Panc1 (cell line): ENCODE results near the gene TRIM49D1. TPM values are rescaled to one million over a fixed set of nuclear protein-coding genes. Genes with fewer than 3 reads are reported as not detected.
"Not testable (repeated sequence)": the region's sequence is repeated elsewhere in the genome, so short reads cannot be mapped to it uniquely, and the experiment has no call there.

Source experiments
- ATAC-seq: fragments of 200-7000 bp; cut with Tn5 transposase; 2 replicates; pipeline ENCODE4 v1.9.1; 2020; ENCODE audit warnings: mild to moderate bottlenecking, moderate library complexity
- Bru-seq: library from RNA; stranded (reverse); fragments of 400-500 nt; gene quantifications from one replicate; lab custom pipeline; 2021; lab: Mats Ljungman, UMichigan
- BruChase-seq, 2 experiments: library from RNA; stranded (reverse); fragments of 400-500 nt; gene quantifications; one replicate each; lab custom pipeline; 2021; lab: Mats Ljungman, UMichigan
- BruUV-seq: library from RNA; stranded (reverse); fragments of 400-500 nt; replicated peaks from 2 replicates; lab custom pipeline; 2021; lab: Mats Ljungman, UMichigan
- CTCF ChIA-PET: fragments of 300-600 bp; sonication (Branson Sonifier 250); formaldehyde crosslinking; loops from one replicate; lab custom pipeline; 2022; ENCODE audit warnings: antibody characterized with exemption; lab: Charles Lee
- POLR2A ChIA-PET: fragments of 300-600 bp; sonication (Branson Sonifier 250); formaldehyde crosslinking; loops from one replicate; lab custom pipeline; 2022; ENCODE audit warnings: antibody characterized with exemption; lab: Charles Lee
- DNase-seq: peaks from one replicate; pipeline ENCODE4 v3.0.0-alpha.2; 2010; ENCODE audit warnings: low read depth, low spot score
- H3K27ac ChIP-seq: 2 replicates; pipeline ENCODE4 v1.5.1; 2011; ENCODE audit warnings: mild to moderate bottlenecking, low read length, inconsistent platforms
- H3K27me3 ChIP-seq: fragments of 200-500 bp; sonication (Bioruptor generic); 2 replicates; pipeline ENCODE4 v1.6.0; 2014; ENCODE audit warnings: low read length, inconsistent platforms; ENCODE audit not compliant: control insufficient read depth, insufficient read depth
- H3K36me3 ChIP-seq: fragments of 200-500 bp; sonication (Bioruptor generic); 2 replicates; pipeline ENCODE4 v1.5.1; 2014; ENCODE audit warnings: inconsistent platforms, mild to moderate bottlenecking, low read length, moderate library complexity; ENCODE audit not compliant: control insufficient read depth, insufficient read depth
- H3K4me1 ChIP-seq: 2 replicates; pipeline ENCODE4 v1.5.1; 2011; ENCODE audit warnings: inconsistent platforms, mild to moderate bottlenecking, low read length, moderate library complexity; ENCODE audit not compliant: control insufficient read depth, insufficient read depth
- H3K4me3 ChIP-seq, 2 experiments: 2 replicates each; pipeline ENCODE4 v1.5.1; 2011 to 2012; ENCODE audit warnings: low read depth in 2 of 2, low read length in 2 of 2, mild to moderate bottlenecking in 2 of 2, inconsistent platforms in 1 of 2, moderate library complexity in 1 of 2
- H3K9me3 ChIP-seq: fragments of 200-500 bp; sonication (Bioruptor generic); 2 replicates; pipeline ENCODE4 v1.5.1; 2014; ENCODE audit warnings: low read depth, mild to moderate bottlenecking, inconsistent platforms, low read length, moderate library complexity; ENCODE audit not compliant: control insufficient read depth, insufficient read depth
- POLR2AphosphoS5 ChIP-seq: IDR thresholded peaks from 2 replicates; pipeline ENCODE4 v1.6.1; 2012; ENCODE audit warnings: mild to moderate bottlenecking, low read depth, low read length, moderate library complexity
- SIN3A ChIP-seq: IDR thresholded peaks from 2 replicates; pipeline ENCODE4 v1.6.1; 2012; ENCODE audit warnings: low read depth, mild to moderate bottlenecking, low read length, moderate library complexity, borderline replicate concordance; ENCODE audit not compliant: insufficient read depth
- TCF7L2 ChIP-seq: IDR thresholded peaks from 2 replicates; pipeline ENCODE4 v1.6.1; 2011; ENCODE audit warnings: mild to moderate bottlenecking, low read depth, low read length, inconsistent platforms
- in situ Hi-C: cut with HindIII; loops from 2 replicates; pipeline ENCODE4 v1.10.0; 2016; ENCODE audit warnings: low sequenced_read_pairs, low pct_unique_long_range_greater_than_20kb
- intact Hi-C: fragments of 100-400 bp; cut with micrococcal nuclease; formaldehyde crosslinking; loops from one replicate; pipeline ENCODE4 v1.10.0; 2022; ENCODE audit not compliant: unreplicated experiment
- long read RNA-seq: library from polyadenylated mRNA; unstranded; transcript quantifications from one replicate; pipeline ENCODE4 v2.0.0, GENCODE V29; 2021; ENCODE audit not compliant: unreplicated experiment
- polyA plus RNA-seq: library from polyadenylated mRNA; unstranded; fragments of >200 nt; gene quantifications from one replicate; pipeline ENCODE4 v1.2.1, GENCODE V29; 2012; ENCODE audit warnings: missing spikeins; ENCODE audit not compliant: insufficient read length
- total RNA-seq: library from RNA; stranded (reverse); gene quantifications from one replicate; pipeline ENCODE4 v1.2.1, GENCODE V29; 2021; ENCODE audit not compliant: unreplicated experiment
- TF ChIP-seq, protein P1 (sequence below): fragments of 450-650 bp; IDR thresholded peaks from 2 replicates; pipeline ENCODE4 v1.5.1; 2017; ENCODE audit warnings: mild to moderate bottlenecking
- TF ChIP-seq, protein P2 (sequence below), 2 experiments: IDR thresholded peaks; 2 replicates each; pipeline ENCODE4 v1.6.1; 2011 to 2012; ENCODE audit warnings: low read depth in 2 of 2, control low read depth in 1 of 2, low read length in 1 of 2, mild to moderate bottlenecking in 1 of 2, moderate library complexity in 1 of 2; ENCODE audit not compliant: insufficient read depth in 1 of 2

TRIM49D1 gene, protein sequence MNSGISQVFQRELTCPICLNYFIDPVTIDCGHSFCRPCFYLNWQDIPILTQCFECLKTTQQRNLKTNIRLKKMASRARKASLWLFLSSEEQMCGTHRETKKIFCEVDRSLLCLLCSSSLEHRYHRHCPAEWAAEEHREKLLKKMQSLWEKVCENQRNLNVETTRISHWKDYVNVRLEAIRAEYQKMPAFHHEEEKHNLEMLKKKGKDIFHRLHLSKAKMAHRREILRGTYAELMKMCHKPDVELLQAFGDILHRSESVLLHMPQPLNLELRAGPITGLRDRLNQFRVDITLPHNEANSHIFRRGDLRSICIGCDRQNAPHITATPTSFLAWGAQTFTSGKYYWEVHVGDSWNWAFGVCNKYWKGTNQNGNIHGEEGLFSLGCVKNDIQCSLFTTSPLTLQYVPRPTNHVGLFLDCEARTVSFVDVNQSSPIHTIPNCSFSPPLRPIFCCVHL
- total RNA-seq (not detected), Bru-seq, nascent RNA (not detected), BruChase-seq, experiment 1, labeled RNA remaining after a 2-hour chase (not detected), BruChase-seq, experiment 2, labeled RNA remaining after a 6-hour chase (not detected)
- not detected for polyA plus RNA-seq
- long read RNA-seq, result 0 reads

DNA sequence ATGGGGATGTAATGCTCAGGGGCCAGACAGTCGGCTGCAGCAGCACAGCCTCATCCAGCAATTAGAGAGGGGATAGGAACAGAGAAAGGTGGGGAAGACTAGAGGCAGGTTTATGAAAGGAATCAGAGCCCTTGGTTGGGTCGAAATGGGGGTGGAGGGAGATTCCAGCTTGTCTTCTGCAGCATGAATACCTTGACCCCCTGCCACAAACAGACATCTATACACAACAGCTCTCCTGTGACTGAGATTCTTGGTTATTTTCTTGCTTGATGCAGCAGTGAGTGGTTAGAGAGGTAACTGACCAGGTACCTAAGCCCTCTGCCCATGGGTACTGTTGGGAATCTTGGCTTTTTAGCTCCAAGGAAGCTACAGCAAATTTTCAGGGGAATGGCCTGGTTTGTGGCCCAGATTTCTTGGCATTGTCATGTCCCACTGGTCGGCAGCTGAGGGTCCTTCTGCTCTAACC, at the start of gene TRIM49D1:
TSS of gene TRIM49D1 (minus strand) at position 51 of the 466 bp plus-strand sequence. CDS start 4,535 bp downstream, outside the sequence.
- in situ Hi-C loops, result no loop called here
- POLR2A ChIA-PET, result no interaction called here

DNA sequence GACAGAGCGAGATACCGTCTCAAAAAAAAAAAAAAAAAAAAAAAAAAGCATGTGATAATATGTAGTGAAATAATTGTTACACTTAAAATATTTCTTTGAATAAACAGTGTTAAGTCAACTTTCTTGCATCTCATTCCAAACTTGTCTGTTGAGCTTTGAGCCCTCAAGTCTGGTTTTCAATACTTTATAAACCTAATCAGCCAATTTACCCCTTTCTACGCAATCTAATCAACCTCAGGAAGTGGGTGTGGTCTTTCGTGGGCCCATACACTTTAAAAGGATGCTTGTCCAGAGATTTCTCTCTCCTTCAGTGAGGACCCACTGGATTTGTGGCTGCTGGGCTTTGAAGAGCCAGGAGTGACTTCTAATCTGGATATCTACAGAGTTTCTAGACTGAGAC, 43.7 kb upstream of the TRIM49D1 start, which contains the start of gene TRIM64:
TSS of gene TRIM64 (plus strand) at position 301 of the 400 bp plus-strand sequence. CDS start 2,467 bp downstream, outside the sequence.
- POLR2A ChIA-PET, H3K36me3 ChIP-seq, H3K4me1 ChIP-seq, BruUV-seq, H3K4me3 ChIP-seq, CTCF ChIA-PET, in situ Hi-C loops, H3K27ac ChIP-seq, H3K9me3 ChIP-seq, H3K27me3 ChIP-seq, intact Hi-C loops, DNase-seq, ATAC-seq: not testable (repeated sequence)

More for the DNA sequence above, at the start of gene TRIM49D1:
- Histone ChIP-seq H3K4me3 (no peak within 1 kb of the TSS), H3K4me1 (no peaks in the 10 kb centered on the region), H3K9me3 (no peaks in the 10 kb centered on the region), H3K36me3 (no peaks in the 10 kb centered on the region), H3K27me3 (no peaks in the 10 kb centered on the region), H3K27ac (no peak within 1 kb of the TSS)
- ATAC-seq, result no peak
- no TSS peak for BruUV-seq
- CTCF ChIA-PET, result no interaction called here
- DNase-seq, result no peak
- intact Hi-C loops, result no loop called here
- TF ChIP-seq SIN3A (no peak), TCF7L2 (no peak), POLR2AphosphoS5 (no peak)
- TF ChIP-seq, protein P1, sequence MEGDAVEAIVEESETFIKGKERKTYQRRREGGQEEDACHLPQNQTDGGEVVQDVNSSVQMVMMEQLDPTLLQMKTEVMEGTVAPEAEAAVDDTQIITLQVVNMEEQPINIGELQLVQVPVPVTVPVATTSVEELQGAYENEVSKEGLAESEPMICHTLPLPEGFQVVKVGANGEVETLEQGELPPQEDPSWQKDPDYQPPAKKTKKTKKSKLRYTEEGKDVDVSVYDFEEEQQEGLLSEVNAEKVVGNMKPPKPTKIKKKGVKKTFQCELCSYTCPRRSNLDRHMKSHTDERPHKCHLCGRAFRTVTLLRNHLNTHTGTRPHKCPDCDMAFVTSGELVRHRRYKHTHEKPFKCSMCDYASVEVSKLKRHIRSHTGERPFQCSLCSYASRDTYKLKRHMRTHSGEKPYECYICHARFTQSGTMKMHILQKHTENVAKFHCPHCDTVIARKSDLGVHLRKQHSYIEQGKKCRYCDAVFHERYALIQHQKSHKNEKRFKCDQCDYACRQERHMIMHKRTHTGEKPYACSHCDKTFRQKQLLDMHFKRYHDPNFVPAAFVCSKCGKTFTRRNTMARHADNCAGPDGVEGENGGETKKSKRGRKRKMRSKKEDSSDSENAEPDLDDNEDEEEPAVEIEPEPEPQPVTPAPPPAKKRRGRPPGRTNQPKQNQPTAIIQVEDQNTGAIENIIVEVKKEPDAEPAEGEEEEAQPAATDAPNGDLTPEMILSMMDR, result no peak
- TF ChIP-seq, protein P2, sequence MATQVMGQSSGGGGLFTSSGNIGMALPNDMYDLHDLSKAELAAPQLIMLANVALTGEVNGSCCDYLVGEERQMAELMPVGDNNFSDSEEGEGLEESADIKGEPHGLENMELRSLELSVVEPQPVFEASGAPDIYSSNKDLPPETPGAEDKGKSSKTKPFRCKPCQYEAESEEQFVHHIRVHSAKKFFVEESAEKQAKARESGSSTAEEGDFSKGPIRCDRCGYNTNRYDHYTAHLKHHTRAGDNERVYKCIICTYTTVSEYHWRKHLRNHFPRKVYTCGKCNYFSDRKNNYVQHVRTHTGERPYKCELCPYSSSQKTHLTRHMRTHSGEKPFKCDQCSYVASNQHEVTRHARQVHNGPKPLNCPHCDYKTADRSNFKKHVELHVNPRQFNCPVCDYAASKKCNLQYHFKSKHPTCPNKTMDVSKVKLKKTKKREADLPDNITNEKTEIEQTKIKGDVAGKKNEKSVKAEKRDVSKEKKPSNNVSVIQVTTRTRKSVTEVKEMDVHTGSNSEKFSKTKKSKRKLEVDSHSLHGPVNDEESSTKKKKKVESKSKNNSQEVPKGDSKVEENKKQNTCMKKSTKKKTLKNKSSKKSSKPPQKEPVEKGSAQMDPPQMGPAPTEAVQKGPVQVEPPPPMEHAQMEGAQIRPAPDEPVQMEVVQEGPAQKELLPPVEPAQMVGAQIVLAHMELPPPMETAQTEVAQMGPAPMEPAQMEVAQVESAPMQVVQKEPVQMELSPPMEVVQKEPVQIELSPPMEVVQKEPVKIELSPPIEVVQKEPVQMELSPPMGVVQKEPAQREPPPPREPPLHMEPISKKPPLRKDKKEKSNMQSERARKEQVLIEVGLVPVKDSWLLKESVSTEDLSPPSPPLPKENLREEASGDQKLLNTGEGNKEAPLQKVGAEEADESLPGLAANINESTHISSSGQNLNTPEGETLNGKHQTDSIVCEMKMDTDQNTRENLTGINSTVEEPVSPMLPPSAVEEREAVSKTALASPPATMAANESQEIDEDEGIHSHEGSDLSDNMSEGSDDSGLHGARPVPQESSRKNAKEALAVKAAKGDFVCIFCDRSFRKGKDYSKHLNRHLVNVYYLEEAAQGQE (IDR thresholded peaks at IDR 0.05; ENCODE audit: insufficient read depth in 1 of 2, low read depth in 2 of 2, low read length in 1 of 2), result no peak

DNA sequence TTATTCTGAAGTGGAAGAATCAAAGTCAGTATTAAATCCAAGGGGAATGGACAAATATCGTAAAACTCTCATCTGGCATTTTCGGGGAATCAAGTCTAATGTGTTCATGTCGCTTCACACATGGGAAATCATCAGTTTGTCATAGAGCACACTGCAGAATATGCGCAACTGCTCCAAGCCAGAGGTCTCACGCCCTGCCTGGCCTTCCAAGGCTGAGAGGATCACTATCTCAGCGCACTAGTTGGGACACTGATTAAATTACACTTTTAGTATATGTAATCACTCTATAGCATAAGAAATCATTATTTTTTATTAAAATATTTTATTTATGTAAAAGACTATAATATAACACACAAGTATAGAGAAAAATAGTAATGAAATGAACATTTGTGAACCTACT, 38.8 kb upstream of the TRIM49D1 start:
- POLR2A ChIA-PET, DNase-seq, H3K27me3 ChIP-seq, H3K27ac ChIP-seq, H3K36me3 ChIP-seq, in situ Hi-C loops, H3K4me1 ChIP-seq, H3K9me3 ChIP-seq, CTCF ChIA-PET, H3K4me3 ChIP-seq, ATAC-seq, intact Hi-C loops, BruUV-seq: not testable (repeated sequence)

GRCh38 chr11:89923764-89924163, 1.7 kb upstream of the TRIM49D1 start, which contains the start of gene TRIM49D2:
TRIM49D2 (plus strand) TSS chr11:89924064; CDS start chr11:89926762, 2,698 bp downstream.
- intact Hi-C loops, H3K36me3 ChIP-seq, H3K9me3 ChIP-seq, DNase-seq, BruUV-seq, CTCF ChIA-PET, H3K27ac ChIP-seq, ATAC-seq, H3K4me1 ChIP-seq, in situ Hi-C loops, H3K27me3 ChIP-seq, POLR2A ChIA-PET, H3K4me3 ChIP-seq: not testable (repeated sequence)

- H3K9me3 ChIP-seq, DNase-seq, ATAC-seq, BruUV-seq, H3K27ac ChIP-seq, H3K36me3 ChIP-seq, CTCF ChIA-PET, H3K27me3 ChIP-seq, intact Hi-C loops, POLR2A ChIA-PET, in situ Hi-C loops, H3K4me1 ChIP-seq, H3K4me3 ChIP-seq: not testable (repeated sequence)
These were observed 21.2 kb downstream of the TRIM49D1 start for GRCh38 chr11:89900809-89901208.
